A673 (cell line): ENCODE measurements around the gene SAMD13.

Source experiments
- EZH2 ChIP-seq: fragments of 200-600 bp; sonication (generic); IDR thresholded peaks from 2 replicates; pipeline ENCODE4 v1.6.1; 2017; ENCODE audit warnings: borderline replicate concordance, low read depth, mild to moderate bottlenecking, mixed read lengths, antibody characterized with exemption, low read length; ENCODE audit not compliant: poor library complexity, severe bottlenecking
- TF ChIP-seq, protein P1 (sequence below): fragments of 300-800, 200-600 bp; sonication (generic); conservative IDR thresholded peaks from 2 replicates; pipeline ENCODE4 v1.5.1; 2017; ENCODE audit warnings: low read depth, mild to moderate bottlenecking, antibody characterized with exemption, low read length, moderate library complexity, mixed read lengths

DNA sequence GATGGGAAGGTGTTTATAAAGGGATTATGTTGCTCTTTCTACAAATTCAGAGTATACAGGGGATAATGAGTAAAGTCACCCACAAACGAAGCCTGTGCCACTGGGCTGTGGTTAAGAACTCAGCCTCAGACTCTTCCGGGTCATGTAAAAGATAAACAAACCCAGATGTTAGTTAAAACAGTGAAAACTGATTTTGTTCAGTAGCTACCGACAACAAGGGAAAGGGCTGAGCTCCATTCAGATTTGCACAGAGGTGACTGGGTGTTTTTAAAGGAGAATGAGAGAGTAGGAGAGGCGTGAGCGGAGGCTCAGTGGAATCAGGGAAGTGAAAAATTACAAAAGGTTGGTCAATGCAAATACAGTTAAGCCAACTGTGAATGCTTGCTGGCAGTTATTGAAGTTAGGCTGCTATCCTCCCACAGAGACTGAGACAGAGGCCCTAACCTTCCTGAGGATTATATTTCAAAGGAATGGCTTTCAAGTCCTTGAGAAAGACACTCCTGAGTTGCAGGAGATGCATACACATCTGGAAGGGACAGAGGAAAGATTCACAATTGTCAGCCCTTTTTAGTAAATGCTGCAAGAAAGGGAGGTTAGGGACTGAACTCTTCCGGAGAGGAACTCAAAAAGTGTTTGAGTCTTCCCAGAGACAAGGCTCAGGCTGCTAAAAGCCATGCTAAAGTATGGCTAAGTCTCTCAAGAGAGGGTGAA is 29.9 kb upstream of the SAMD13 start:
- TF ChIP-seq, protein P1, sequence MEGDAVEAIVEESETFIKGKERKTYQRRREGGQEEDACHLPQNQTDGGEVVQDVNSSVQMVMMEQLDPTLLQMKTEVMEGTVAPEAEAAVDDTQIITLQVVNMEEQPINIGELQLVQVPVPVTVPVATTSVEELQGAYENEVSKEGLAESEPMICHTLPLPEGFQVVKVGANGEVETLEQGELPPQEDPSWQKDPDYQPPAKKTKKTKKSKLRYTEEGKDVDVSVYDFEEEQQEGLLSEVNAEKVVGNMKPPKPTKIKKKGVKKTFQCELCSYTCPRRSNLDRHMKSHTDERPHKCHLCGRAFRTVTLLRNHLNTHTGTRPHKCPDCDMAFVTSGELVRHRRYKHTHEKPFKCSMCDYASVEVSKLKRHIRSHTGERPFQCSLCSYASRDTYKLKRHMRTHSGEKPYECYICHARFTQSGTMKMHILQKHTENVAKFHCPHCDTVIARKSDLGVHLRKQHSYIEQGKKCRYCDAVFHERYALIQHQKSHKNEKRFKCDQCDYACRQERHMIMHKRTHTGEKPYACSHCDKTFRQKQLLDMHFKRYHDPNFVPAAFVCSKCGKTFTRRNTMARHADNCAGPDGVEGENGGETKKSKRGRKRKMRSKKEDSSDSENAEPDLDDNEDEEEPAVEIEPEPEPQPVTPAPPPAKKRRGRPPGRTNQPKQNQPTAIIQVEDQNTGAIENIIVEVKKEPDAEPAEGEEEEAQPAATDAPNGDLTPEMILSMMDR: no peak
- TF ChIP-seq EZH2: no peak
